Measurements from ENCODE around the gene TANC1. TPM values are rescaled to one million over a fixed set of nuclear protein-coding genes. Genes with fewer than 3 reads are reported as not detected.
A peak's percentile ranks its signal among the peaks of the same experiment; 100 is the strongest.

TANC1 gene
- total RNA-seq = 0.02 TPM in 1 of 2 replicates, not detected in the other

GRCh38 chr2:158968396-158969161, at the start of gene TANC1:
TANC1 (plus strand) TSS chr2:158968640; CDS start chr2:159065911, 97,271 bp downstream.
- H3K27me3 Mint-ChIP-seq = peaks cover 57% of the 10 kb centered on the region
- peak within 1 kb of the TSS; percentile 70 for H3K4me3 Mint-ChIP-seq
- H3K36me3 Mint-ChIP-seq (ENCODE audit: low read depth) = no peaks in the 10 kb centered on the region
- DNase-seq = peak; percentile 31
- TF ChIP-seq CTCF (IDR thresholded peaks at IDR 0.05) = no peak
- ATAC-seq (ENCODE audit: low read depth) = peak; percentile 83
- peaks cover 18% of the 10 kb centered on the region for H3K4me1 Mint-ChIP-seq
- H3K27ac Mint-ChIP-seq = no peak within 1 kb of the TSS
- no peaks in the 10 kb centered on the region for H3K9me3 Mint-ChIP-seq
- intact Hi-C loops (cut with micrococcal nuclease) = loop anchor here (10.0 kb wide), 1 partner anchor 746 kb away; the partner anchor contains the start of gene MARCHF7
- ChIA-PET POLR2A (no interaction called here), CTCF (no interaction called here)

GRCh38 chr2:158921599-158922408, 46.6 kb upstream of the TANC1 start:
- intact Hi-C loops (cut with micrococcal nuclease) = no loop called here
- Mint-ChIP-seq H3K36me3 (ENCODE audit: low read depth) (no peaks in the 10 kb centered on the region), H3K9me3 (no peaks in the 10 kb centered on the region), H3K4me1 (no peaks in the 10 kb centered on the region), H3K27ac (no peak overlapping the region), H3K27me3 (peaks cover 4% of the 10 kb centered on the region), H3K4me3 (no peak overlapping the region)
- ChIA-PET POLR2A (no interaction called here), CTCF (no interaction called here)
- ATAC-seq (ENCODE audit: low read depth) (no peak), DNase-seq (no peak)
- TF ChIP-seq CTCF (IDR thresholded peaks at IDR 0.05) = no peak

- peaks cover 4% of the 10 kb centered on the region for H3K27me3 Mint-ChIP-seq
- TF ChIP-seq CTCF (IDR thresholded peaks at IDR 0.05) = no peak
- DNase-seq (no peak), ATAC-seq (ENCODE audit: low read depth) (no peak)
- H3K27ac Mint-ChIP-seq = no peak overlapping the region
- no peaks in the 10 kb centered on the region for H3K4me1 Mint-ChIP-seq
- H3K4me3 Mint-ChIP-seq = no peak overlapping the region
- CTCF ChIA-PET = no interaction called here
- no peaks in the 10 kb centered on the region for H3K36me3 Mint-ChIP-seq (ENCODE audit: low read depth)
- intact Hi-C loops (cut with micrococcal nuclease) = no loop called here
- no peaks in the 10 kb centered on the region for H3K9me3 Mint-ChIP-seq
- POLR2A ChIA-PET = no interaction called here
Observed at GRCh38 chr2:158922601-158923000, 45.8 kb upstream of the TANC1 start.

- Mint-ChIP-seq H3K27me3 (peaks cover 4% of the 10 kb centered on the region), H3K27ac (no peak overlapping the region), H3K4me3 (no peak overlapping the region), H3K4me1 (no peaks in the 10 kb centered on the region), H3K9me3 (no peaks in the 10 kb centered on the region), H3K36me3 (ENCODE audit: low read depth) (no peaks in the 10 kb centered on the region)
- intact Hi-C loops (cut with micrococcal nuclease) = no loop called here
- no peak for TF ChIP-seq CTCF (IDR thresholded peaks at IDR 0.05)
- ATAC-seq (ENCODE audit: low read depth) (no peak), DNase-seq (no peak)
- ChIA-PET CTCF (no interaction called here), POLR2A (no interaction called here)
Observed at GRCh38 chr2:158923180-158923594, 45.3 kb upstream of the TANC1 start.

- Mint-ChIP-seq H3K4me1 (no peaks in the 10 kb centered on the region), H3K27me3 (peaks cover 4% of the 10 kb centered on the region), H3K36me3 (ENCODE audit: low read depth) (no peaks in the 10 kb centered on the region), H3K27ac (no peak overlapping the region), H3K9me3 (peaks cover under 1% of the 10 kb centered on the region), H3K4me3 (no peak overlapping the region)
- no peak for TF ChIP-seq CTCF (IDR thresholded peaks at IDR 0.05)
- intact Hi-C loops (cut with micrococcal nuclease) = no loop called here
- DNase-seq (no peak), ATAC-seq (ENCODE audit: low read depth) (no peak)
- POLR2A ChIA-PET = no interaction called here
- CTCF ChIA-PET = no interaction called here
Observed at GRCh38 chr2:158923641-158924040, 44.8 kb upstream of the TANC1 start.

All from activated B cell treated with CpG ODN at 0.5 μM for 24 hours (primary cell).